Ascending aorta (tissue), 2 donors: Measurements from ENCODE around the gene BRCA2. TPM values are rescaled to one million over a fixed set of nuclear protein-coding genes. Genes with fewer than 3 reads are reported as not detected.
A peak's percentile ranks its signal among the peaks of the same experiment; 100 is the strongest.

Source experiments
- DNase-seq, 2 donors: peaks; one replicate each; pipeline ENCODE4 v3.0.0-alpha.2; 2019; ENCODE audit warnings: low spot score in 2 of 2
- H3K27ac ChIP-seq, 2 donors: fragments of 200-600 bp; sonication (generic); one replicate each; pipeline ENCODE4 v1.5.1; 2016 to 2017; ENCODE audit warnings: mild to moderate bottlenecking in 1 of 2
- H3K27me3 ChIP-seq: fragments of 200-600 bp; sonication (generic); one replicate; pipeline ENCODE4 v1.5.1; 2017
- H3K36me3 ChIP-seq, 2 donors: fragments of 200-600 bp; sonication (generic); one replicate each; pipeline ENCODE4 v1.5.1; 2016
- H3K4me1 ChIP-seq, 2 donors: fragments of 200-600 bp; sonication (generic); one replicate each; pipeline ENCODE4 v1.5.1; 2016 to 2017; ENCODE audit warnings: mild to moderate bottlenecking in 1 of 2
- H3K4me3 ChIP-seq, 2 donors: fragments of 200-600 bp; sonication (generic); one replicate each; pipeline ENCODE4 v1.5.1; 2016 to 2017; ENCODE audit warnings: mild to moderate bottlenecking in 1 of 2
- H3K9me3 ChIP-seq, 2 donors: fragments of 200-600 bp; sonication (generic); one replicate each; pipeline ENCODE4 v1.5.1; 2016
- CTCF ChIP-seq, 3 experiments: fragments of 200-600 bp in 2 of 3; fragments of 450-650 bp in 1 of 3; sonication (generic) in 2 of 3; IDR thresholded peaks; one replicate each; pipeline ENCODE4 v1.5.1; 2016 to 2019; ENCODE audit warnings: antibody characterized with exemption in 3 of 3, mild to moderate bottlenecking in 1 of 3, moderate library complexity in 1 of 3
- intact Hi-C: fragments of 100-400 bp; cut with DNase I; formaldehyde crosslinking; loops from one replicate; pipeline ENCODE4 v1.15.1; 2023
- total RNA-seq: library from RNA; depleted of rRNA; stranded (reverse); fragments of >200 nt; gene quantifications from one replicate; pipeline ENCODE4 v1.1.0, GENCODE V29; 2016

Gene BRCA2
- total RNA-seq, 1 donor from 2014 or later = 0.64 TPM

- TF ChIP-seq CTCF (IDR thresholded peaks at IDR 0.05) = peak; percentile 19 to 49 (median 23)
- Histone ChIP-seq H3K27me3 (no peaks in the 10 kb centered on the region), H3K9me3 (no peaks in the 10 kb centered on the region), H3K27ac (no peak overlapping the region), H3K4me1 (no peaks in the 10 kb centered on the region), H3K4me3 (no peak overlapping the region), H3K36me3 (no peaks in the 10 kb centered on the region)
- intact Hi-C loops = loop anchor here (5.0 kb wide), 1 partner anchor 201 kb away; no protein-coding TSS in a partner anchor
- no peak for DNase-seq
These were observed 66.2 kb downstream of the BRCA2 start for GRCh38 chr13:32381539-32381938.

- Histone ChIP-seq H3K27ac (no peak overlapping the region), H3K4me1 (no peaks in the 10 kb centered on the region), H3K9me3 (no peaks in the 10 kb centered on the region), H3K27me3 (no peaks in the 10 kb centered on the region), H3K4me3 (no peak overlapping the region), H3K36me3 (no peaks in the 10 kb centered on the region)
- intact Hi-C loops = loop anchor here (5.0 kb wide), 1 partner anchor 198 kb away; no protein-coding TSS in a partner anchor
- DNase-seq = no peak
- TF ChIP-seq CTCF (IDR thresholded peaks at IDR 0.05) = no peak
These were observed 68.7 kb downstream of the BRCA2 start for GRCh38 chr13:32383836-32384618.

- Histone ChIP-seq H3K36me3 (no peaks in the 10 kb centered on the region), H3K4me1 (no peaks in the 10 kb centered on the region), H3K4me3 (no peak overlapping the region), H3K27me3 (no peaks in the 10 kb centered on the region), H3K9me3 (no peaks in the 10 kb centered on the region), H3K27ac (no peak overlapping the region)
- TF ChIP-seq CTCF (IDR thresholded peaks at IDR 0.05) = no peak
- intact Hi-C loops = loop anchor here (5.0 kb wide), 1 partner anchor 198 kb away; no protein-coding TSS in a partner anchor
- no peak for DNase-seq
These were observed 69.4 kb downstream of the BRCA2 start for GRCh38 chr13:32384702-32385101.

- Histone ChIP-seq H3K9me3 (no peaks in the 10 kb centered on the region), H3K27me3 (no peaks in the 10 kb centered on the region), H3K4me1 (no peaks in the 10 kb centered on the region), H3K36me3 (no peaks in the 10 kb centered on the region), H3K27ac (no peak overlapping the region), H3K4me3 (no peak overlapping the region)
- no peak for TF ChIP-seq CTCF (IDR thresholded peaks at IDR 0.05)
- intact Hi-C loops = no loop called here
- DNase-seq = no peak
These were observed 70.1 kb downstream of the BRCA2 start for GRCh38 chr13:32385410-32385809.

- no peak for DNase-seq
- intact Hi-C loops = no loop called here
- Histone ChIP-seq H3K27ac (no peak overlapping the region), H3K27me3 (no peaks in the 10 kb centered on the region), H3K4me3 (no peak overlapping the region), H3K4me1 (no peaks in the 10 kb centered on the region), H3K9me3 (no peaks in the 10 kb centered on the region), H3K36me3 (no peaks in the 10 kb centered on the region)
- no peak for TF ChIP-seq CTCF (IDR thresholded peaks at IDR 0.05)
These were observed 74.7 kb downstream of the BRCA2 start for GRCh38 chr13:32390048-32390447.
